ENCODE results near the gene PPM1H.

DNA sequence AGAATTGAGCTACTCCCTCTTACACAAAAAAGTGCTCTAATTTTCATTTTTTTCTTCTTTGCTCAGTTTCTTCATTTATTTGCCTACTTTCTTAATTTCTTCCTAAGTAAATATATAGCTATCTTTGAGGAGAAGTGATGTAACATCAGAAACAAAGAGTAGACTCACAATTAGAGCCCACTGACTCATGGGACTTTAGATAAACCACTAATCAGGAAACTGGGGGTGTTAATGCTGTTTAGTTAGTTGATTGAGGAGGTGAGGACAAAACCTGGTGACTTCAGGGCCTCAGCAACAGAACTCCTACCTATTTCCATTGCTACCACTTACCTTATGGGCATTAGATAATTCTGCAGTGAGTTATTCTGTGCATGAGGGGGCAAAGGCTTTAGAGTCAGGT, 316.6 kb downstream of the PPM1H start:
- TF ChIP-seq, protein P1, sequence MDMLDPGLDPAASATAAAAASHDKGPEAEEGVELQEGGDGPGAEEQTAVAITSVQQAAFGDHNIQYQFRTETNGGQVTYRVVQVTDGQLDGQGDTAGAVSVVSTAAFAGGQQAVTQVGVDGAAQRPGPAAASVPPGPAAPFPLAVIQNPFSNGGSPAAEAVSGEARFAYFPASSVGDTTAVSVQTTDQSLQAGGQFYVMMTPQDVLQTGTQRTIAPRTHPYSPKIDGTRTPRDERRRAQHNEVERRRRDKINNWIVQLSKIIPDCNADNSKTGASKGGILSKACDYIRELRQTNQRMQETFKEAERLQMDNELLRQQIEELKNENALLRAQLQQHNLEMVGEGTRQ (IDR thresholded peaks at IDR 0.05; ENCODE audit: borderline replicate concordance, low read depth, low read length), result no peak
- TF ChIP-seq EP300 (IDR thresholded peaks at IDR 0.05; ENCODE audit: borderline replicate concordance in 1 of 2, low read depth in 1 of 2, low read length in 1 of 2), result no peak
- TF ChIP-seq, protein P2, sequence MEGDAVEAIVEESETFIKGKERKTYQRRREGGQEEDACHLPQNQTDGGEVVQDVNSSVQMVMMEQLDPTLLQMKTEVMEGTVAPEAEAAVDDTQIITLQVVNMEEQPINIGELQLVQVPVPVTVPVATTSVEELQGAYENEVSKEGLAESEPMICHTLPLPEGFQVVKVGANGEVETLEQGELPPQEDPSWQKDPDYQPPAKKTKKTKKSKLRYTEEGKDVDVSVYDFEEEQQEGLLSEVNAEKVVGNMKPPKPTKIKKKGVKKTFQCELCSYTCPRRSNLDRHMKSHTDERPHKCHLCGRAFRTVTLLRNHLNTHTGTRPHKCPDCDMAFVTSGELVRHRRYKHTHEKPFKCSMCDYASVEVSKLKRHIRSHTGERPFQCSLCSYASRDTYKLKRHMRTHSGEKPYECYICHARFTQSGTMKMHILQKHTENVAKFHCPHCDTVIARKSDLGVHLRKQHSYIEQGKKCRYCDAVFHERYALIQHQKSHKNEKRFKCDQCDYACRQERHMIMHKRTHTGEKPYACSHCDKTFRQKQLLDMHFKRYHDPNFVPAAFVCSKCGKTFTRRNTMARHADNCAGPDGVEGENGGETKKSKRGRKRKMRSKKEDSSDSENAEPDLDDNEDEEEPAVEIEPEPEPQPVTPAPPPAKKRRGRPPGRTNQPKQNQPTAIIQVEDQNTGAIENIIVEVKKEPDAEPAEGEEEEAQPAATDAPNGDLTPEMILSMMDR (IDR thresholded peaks at IDR 0.05), result no peak
- no peak for TF ChIP-seq YY1 (IDR thresholded peaks at IDR 0.05; ENCODE audit: low read depth)
